Tibial nerve (tissue), 4 donors: ENCODE results near the gene LNP1.

Source experiments
- CTCF ChIP-seq, 5 experiments: fragments of 200-600 bp in 3 of 5; fragments of 450-650 bp in 2 of 5; sonication (generic) in 3 of 5; IDR thresholded peaks; one replicate each; pipeline ENCODE4 v1.5.1; 2016 to 2019; ENCODE audit warnings: antibody characterized with exemption in 5 of 5, mild to moderate bottlenecking in 3 of 5, moderate library complexity in 2 of 5
- EP300 ChIP-seq, 2 donors: sonication (generic); formaldehyde crosslinking; IDR thresholded peaks; one replicate each; pipeline ENCODE4 v1.6.1; 2017; ENCODE audit warnings: antibody characterized with exemption in 2 of 2, mild to moderate bottlenecking in 1 of 2
- POLR2A ChIP-seq, 2 donors: fragments of 450-650 bp; IDR thresholded peaks; one replicate each; pipeline ENCODE4 v1.6.1; 2017; ENCODE audit warnings: antibody characterized with exemption in 2 of 2, mild to moderate bottlenecking in 2 of 2, moderate library complexity in 2 of 2

- TF ChIP-seq CTCF (IDR thresholded peaks at IDR 0.05): no peak
- TF ChIP-seq POLR2A (IDR thresholded peaks at IDR 0.05): no peak
- TF ChIP-seq EP300 (IDR thresholded peaks at IDR 0.05): no peak
Observed at GRCh38 chr3:100427699-100428098, 26.4 kb downstream of the LNP1 start.
